Liver (tissue), 9 donors: ENCODE measurements around the gene MCF2L2. TPM values are rescaled to one million over a fixed set of nuclear protein-coding genes. Genes with fewer than 3 reads are reported as not detected.

ENCODE experiments used
- DNase-seq: peaks from one replicate; pipeline ENCODE4 v3.0.0-alpha.2; 2017; ENCODE audit warnings: low spot score
- H3K27ac ChIP-seq, 2 donors: one replicate each; pipeline ENCODE4 v1.7.0; 2013; ENCODE audit warnings: inconsistent platforms in 2 of 2, low read length in 2 of 2, control low read depth in 1 of 2, low read depth in 1 of 2, mild to moderate bottlenecking in 1 of 2
- H3K27me3 ChIP-seq, 4 donors: one replicate each; pipeline versions ENCODE4 v1.6.1 to v1.7.0; 2013; ENCODE audit warnings: low read length in 3 of 4, inconsistent platforms in 1 of 4, mild to moderate bottlenecking in 1 of 4, moderate library complexity in 1 of 4; ENCODE audit not compliant: control insufficient read depth in 4 of 4, insufficient read depth in 4 of 4
- H3K36me3 ChIP-seq, 4 donors: one replicate each; pipeline versions ENCODE4 v1.6.1 to v1.7.0; 2013; ENCODE audit warnings: low read length in 3 of 4, mild to moderate bottlenecking in 3 of 4, low read depth in 1 of 4, moderate library complexity in 1 of 4; ENCODE audit not compliant: control insufficient read depth in 4 of 4, insufficient read depth in 3 of 4
- H3K4me1 ChIP-seq, 4 donors: one replicate each; pipeline versions ENCODE4 v1.6.1 to v1.7.0; 2013; ENCODE audit warnings: low read length in 3 of 4, mild to moderate bottlenecking in 3 of 4, moderate library complexity in 1 of 4; ENCODE audit not compliant: control insufficient read depth in 4 of 4, insufficient read depth in 4 of 4
- H3K4me3 ChIP-seq, 3 donors: one replicate each; pipeline versions ENCODE4 v1.6.1 to v1.7.0; 2013; ENCODE audit warnings: low read length in 3 of 3, control low read depth in 1 of 3, low read depth in 1 of 3, mild to moderate bottlenecking in 1 of 3
- H3K9ac ChIP-seq, 2 donors: one replicate each; pipeline ENCODE4 v1.7.0; 2013; ENCODE audit warnings: low read length in 2 of 2, mild to moderate bottlenecking in 2 of 2, moderate library complexity in 2 of 2, control low read depth in 1 of 2, low read depth in 1 of 2
- H3K9me3 ChIP-seq, 4 donors: one replicate each; pipeline versions ENCODE4 v1.6.1 to v1.7.0; 2013; ENCODE audit warnings: low read length in 3 of 4; ENCODE audit not compliant: control insufficient read depth in 4 of 4
- ATF3 ChIP-seq: IDR thresholded peaks from 2 replicates; pipeline ENCODE4 v1.6.1; 2016; ENCODE audit warnings: antibody characterized with exemption
- CTCF ChIP-seq: fragments of 150-350 bp; IDR thresholded peaks from 2 replicates; pipeline ENCODE4 v1.5.1; 2017; ENCODE audit warnings: improper control_type of control experiment, low read depth, low read length; ENCODE audit not compliant: missing input control
- EGR1 ChIP-seq, 2 donors: IDR thresholded peaks; 2 replicates each; pipeline ENCODE4 v1.6.1; 2016 to 2018; ENCODE audit warnings: antibody characterized with exemption in 2 of 2, low read depth in 2 of 2
- FOXA1 ChIP-seq: IDR thresholded peaks from 2 replicates; pipeline ENCODE4 v1.6.1; 2016; ENCODE audit warnings: antibody characterized with exemption
- FOXA2 ChIP-seq: IDR thresholded peaks from 2 replicates; pipeline ENCODE4 v1.6.1; 2016; ENCODE audit warnings: antibody characterized with exemption
- GABPA ChIP-seq, 2 donors: IDR thresholded peaks in 1 of 2; conservative IDR thresholded peaks in 1 of 2; 2 replicates each; pipeline ENCODE4 v1.6.1; 2016; ENCODE audit warnings: antibody characterized with exemption in 2 of 2, mild to moderate bottlenecking in 1 of 2, moderate library complexity in 1 of 2
- HNF4A ChIP-seq, 2 donors: conservative IDR thresholded peaks; 2 replicates each; pipeline ENCODE4 v1.6.1; 2016; ENCODE audit warnings: antibody characterized with exemption in 2 of 2, mild to moderate bottlenecking in 2 of 2
- HNF4G ChIP-seq: IDR thresholded peaks from 2 replicates; pipeline ENCODE4 v1.6.1; 2016; ENCODE audit warnings: antibody characterized with exemption
- JUND ChIP-seq, 2 donors: IDR thresholded peaks; 2 replicates each; pipeline ENCODE4 v1.6.1; 2016; ENCODE audit warnings: antibody characterized with exemption in 2 of 2
- NR2F2 ChIP-seq: IDR thresholded peaks from 2 replicates; pipeline ENCODE4 v1.6.1; 2016; ENCODE audit warnings: antibody characterized with exemption
- RAD21 ChIP-seq, 2 donors: IDR thresholded peaks; 2 replicates each; pipeline ENCODE4 v1.6.1; 2016; ENCODE audit warnings: antibody characterized with exemption in 2 of 2, mild to moderate bottlenecking in 2 of 2
- RXRA ChIP-seq, 2 donors: IDR thresholded peaks; 2 replicates each; pipeline ENCODE4 v1.6.1; 2017 to 2018; ENCODE audit warnings: antibody characterized with exemption in 2 of 2, mild to moderate bottlenecking in 1 of 2
- SP1 ChIP-seq: IDR thresholded peaks from 2 replicates; pipeline ENCODE4 v1.6.1; 2018; ENCODE audit warnings: antibody characterized with exemption, mild to moderate bottlenecking
- TAF1 ChIP-seq: conservative IDR thresholded peaks from 2 replicates; pipeline ENCODE4 v1.6.1; 2016; ENCODE audit warnings: antibody characterized with exemption, mild to moderate bottlenecking
- YY1 ChIP-seq: IDR thresholded peaks from 2 replicates; pipeline ENCODE4 v1.6.1; 2016; ENCODE audit warnings: antibody characterized with exemption, mild to moderate bottlenecking
- WGBS: extraction: QIAGEN DNeasy Blood & Tissue Kit; methylation state at CpG from one replicate; pipeline ENCODE4 v1.1.7; 2013; 5-methylcytosine and 5-hydroxymethylcytosine counted together
- polyA plus RNA-seq, 2 donors: library from polyadenylated mRNA; stranded (reverse) in 1 of 2; unstranded in 1 of 2; fragments of 200-250 nt in 1 of 2; fragments of >200 nt in 1 of 2; fragmentation: Nextera tagmentation in 1 of 2; extraction: Ambion mirVana in 1 of 2; gene quantifications; one replicate each; pipeline versions ENCODE4 v1.2.1 to v1.2.3, GENCODE V29; 2013 to 2015
- total RNA-seq, 2 donors: library from RNA; depleted of rRNA; stranded (reverse); fragments of >200 nt; gene quantifications; one replicate each; pipeline ENCODE4 v1.2.3, GENCODE V29; 2014
- TF ChIP-seq, protein P1 (sequence below): IDR thresholded peaks from 2 replicates; pipeline ENCODE4 v1.6.1; 2016; ENCODE audit warnings: antibody characterized with exemption
- TF ChIP-seq, protein P2 (sequence below): IDR thresholded peaks from 2 replicates; pipeline ENCODE4 v1.6.1; 2016; ENCODE audit warnings: antibody characterized with exemption, mild to moderate bottlenecking
- donor health status: healthy.
- donor health status: healthy.
- donor health status: healthy.
- donor health status: healthy.
- donor health status: healthy.

Gene MCF2L2
- total and polyA plus RNA-seq, 4 donors, result 0.02 to 0.47 (median 0.17) TPM; not detected in 1

DNA sequence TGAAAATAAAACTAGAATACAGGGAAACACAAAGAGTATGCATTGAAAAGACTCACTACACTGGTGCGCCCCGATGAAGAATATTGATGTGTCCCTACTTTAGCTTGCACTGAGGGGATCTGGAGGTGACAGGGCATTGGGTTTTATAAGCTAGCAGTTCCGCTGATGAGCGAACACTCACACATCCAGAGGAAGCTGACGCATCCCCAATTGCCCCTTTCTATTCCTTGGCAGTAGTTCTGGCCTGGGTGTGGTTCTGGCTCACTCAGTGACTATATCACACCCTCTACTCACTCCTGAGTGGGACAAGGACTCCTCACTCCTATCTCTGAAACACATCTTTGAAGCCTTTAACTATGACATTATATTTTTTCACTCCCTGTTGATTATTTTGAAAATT is 104.3 kb downstream of the MCF2L2 start:
- no peak overlapping the region for H3K9ac ChIP-seq
- H3K27ac ChIP-seq, result no peak overlapping the region
- no peak overlapping the region for H3K4me3 ChIP-seq
- H3K27me3 ChIP-seq, result no peaks in the 10 kb centered on the region
- DNase-seq, result no peak
- TF ChIP-seq TAF1 (no peak), CTCF (no peak), RAD21 (IDR thresholded peaks at IDR 0.05) (no peak), YY1 (no peak), EGR1 (IDR thresholded peaks at IDR 0.05; ENCODE audit: low read depth in 2 of 2) (no peak)
- H3K4me1 ChIP-seq, result peaks cover 0 to 3% (median 0%) of the 10 kb centered on the region in 4 donors
- 94% methylated on average over 5 of the region's 5 CpGs for WGBS
- no peaks in the 10 kb centered on the region for H3K36me3 ChIP-seq
- H3K9me3 ChIP-seq, result no peaks in the 10 kb centered on the region

DNA sequence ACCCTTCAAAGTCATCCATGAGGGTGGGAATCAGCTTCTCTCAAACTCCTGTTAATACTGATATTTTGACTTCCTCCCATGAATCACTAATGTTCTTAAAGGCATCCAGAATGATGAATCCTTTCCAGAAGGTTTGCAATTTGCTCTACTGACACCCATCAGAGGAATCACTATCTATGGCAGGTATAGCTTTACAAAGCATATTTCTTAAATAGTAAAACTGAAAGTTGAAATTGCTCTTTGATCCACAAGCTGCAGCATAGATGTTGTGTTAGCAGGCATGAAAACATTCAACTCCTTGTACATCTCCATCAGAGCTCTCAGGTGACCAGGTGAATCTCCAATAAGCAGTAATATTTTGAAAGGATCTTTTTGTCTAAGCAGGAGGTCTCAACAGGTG is 109.0 kb downstream of the MCF2L2 start:
- H3K36me3 ChIP-seq, result no peaks in the 10 kb centered on the region
- no peak overlapping the region for H3K9ac ChIP-seq
- no peak for DNase-seq
- no peak overlapping the region for H3K27ac ChIP-seq
- no peaks in the 10 kb centered on the region for H3K4me1 ChIP-seq
- no peak overlapping the region for H3K4me3 ChIP-seq
- H3K9me3 ChIP-seq, result no peaks in the 10 kb centered on the region
- peaks cover 0 to 2% (median 0%) of the 10 kb centered on the region in 4 donors for H3K27me3 ChIP-seq
- TF ChIP-seq EGR1 (IDR thresholded peaks at IDR 0.05; ENCODE audit: low read depth in 2 of 2), result no peak
- no peak for TF ChIP-seq TAF1
- no peak for TF ChIP-seq HNF4A (conservative IDR thresholded peaks at IDR 0.05)
- TF ChIP-seq RXRA (IDR thresholded peaks at IDR 0.05), result no peak
- TF ChIP-seq NR2F2, result no peak
- no peak for TF ChIP-seq GABPA (IDR thresholded peaks at IDR 0.05 in 1 of 2, conservative IDR thresholded peaks at IDR 0.05 in 1 of 2)
- no peak for TF ChIP-seq YY1
- TF ChIP-seq ATF3, result no peak

DNA sequence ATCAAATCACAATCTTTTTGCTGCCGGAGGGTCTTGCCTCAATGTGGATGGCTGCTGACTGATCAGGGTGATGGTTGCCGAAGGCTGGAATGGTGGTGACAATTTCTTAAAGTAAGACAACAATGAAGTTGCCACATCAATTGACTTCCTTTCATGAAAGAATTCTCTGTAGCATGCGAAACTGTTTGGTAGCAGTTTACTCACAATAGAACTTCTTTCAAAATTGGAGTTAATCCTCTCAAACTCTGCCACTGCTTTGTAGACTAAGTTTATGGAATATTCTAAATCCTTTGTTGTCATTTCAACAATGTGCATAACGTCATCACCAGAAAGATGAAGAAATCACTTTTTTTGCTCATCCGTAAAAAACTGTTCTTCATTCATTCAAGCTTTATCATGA is 109.5 kb downstream of the MCF2L2 start:
- Histone ChIP-seq H3K27ac (no peak overlapping the region), H3K4me3 (no peak overlapping the region), H3K9ac (no peak overlapping the region), H3K9me3 (no peaks in the 10 kb centered on the region), H3K36me3 (no peaks in the 10 kb centered on the region), H3K27me3 (peaks cover 0 to 2% (median 0%) of the 10 kb centered on the region in 4 donors), H3K4me1 (no peaks in the 10 kb centered on the region)
- 88% methylated on average over 5 of the region's 5 CpGs for WGBS
- no peak for TF ChIP-seq YY1
- no peak for TF ChIP-seq EGR1 (IDR thresholded peaks at IDR 0.05; ENCODE audit: low read depth in 2 of 2)
- TF ChIP-seq RXRA (IDR thresholded peaks at IDR 0.05), result no peak
- TF ChIP-seq FOXA1, result no peak
- no peak for TF ChIP-seq HNF4G
- TF ChIP-seq, protein P1, sequence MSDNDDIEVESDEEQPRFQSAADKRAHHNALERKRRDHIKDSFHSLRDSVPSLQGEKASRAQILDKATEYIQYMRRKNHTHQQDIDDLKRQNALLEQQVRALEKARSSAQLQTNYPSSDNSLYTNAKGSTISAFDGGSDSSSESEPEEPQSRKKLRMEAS, result no peak
- TF ChIP-seq TAF1, result no peak
- no peak for TF ChIP-seq NR2F2
- no peak for TF ChIP-seq ATF3
- no peak for TF ChIP-seq FOXA2
- TF ChIP-seq SP1, result no peak
- no peak for TF ChIP-seq GABPA (IDR thresholded peaks at IDR 0.05 in 1 of 2, conservative IDR thresholded peaks at IDR 0.05 in 1 of 2)
- TF ChIP-seq RAD21 (IDR thresholded peaks at IDR 0.05), result no peak
- TF ChIP-seq, protein P2, sequence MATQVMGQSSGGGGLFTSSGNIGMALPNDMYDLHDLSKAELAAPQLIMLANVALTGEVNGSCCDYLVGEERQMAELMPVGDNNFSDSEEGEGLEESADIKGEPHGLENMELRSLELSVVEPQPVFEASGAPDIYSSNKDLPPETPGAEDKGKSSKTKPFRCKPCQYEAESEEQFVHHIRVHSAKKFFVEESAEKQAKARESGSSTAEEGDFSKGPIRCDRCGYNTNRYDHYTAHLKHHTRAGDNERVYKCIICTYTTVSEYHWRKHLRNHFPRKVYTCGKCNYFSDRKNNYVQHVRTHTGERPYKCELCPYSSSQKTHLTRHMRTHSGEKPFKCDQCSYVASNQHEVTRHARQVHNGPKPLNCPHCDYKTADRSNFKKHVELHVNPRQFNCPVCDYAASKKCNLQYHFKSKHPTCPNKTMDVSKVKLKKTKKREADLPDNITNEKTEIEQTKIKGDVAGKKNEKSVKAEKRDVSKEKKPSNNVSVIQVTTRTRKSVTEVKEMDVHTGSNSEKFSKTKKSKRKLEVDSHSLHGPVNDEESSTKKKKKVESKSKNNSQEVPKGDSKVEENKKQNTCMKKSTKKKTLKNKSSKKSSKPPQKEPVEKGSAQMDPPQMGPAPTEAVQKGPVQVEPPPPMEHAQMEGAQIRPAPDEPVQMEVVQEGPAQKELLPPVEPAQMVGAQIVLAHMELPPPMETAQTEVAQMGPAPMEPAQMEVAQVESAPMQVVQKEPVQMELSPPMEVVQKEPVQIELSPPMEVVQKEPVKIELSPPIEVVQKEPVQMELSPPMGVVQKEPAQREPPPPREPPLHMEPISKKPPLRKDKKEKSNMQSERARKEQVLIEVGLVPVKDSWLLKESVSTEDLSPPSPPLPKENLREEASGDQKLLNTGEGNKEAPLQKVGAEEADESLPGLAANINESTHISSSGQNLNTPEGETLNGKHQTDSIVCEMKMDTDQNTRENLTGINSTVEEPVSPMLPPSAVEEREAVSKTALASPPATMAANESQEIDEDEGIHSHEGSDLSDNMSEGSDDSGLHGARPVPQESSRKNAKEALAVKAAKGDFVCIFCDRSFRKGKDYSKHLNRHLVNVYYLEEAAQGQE, result no peak
- no peak for TF ChIP-seq JUND (IDR thresholded peaks at IDR 0.05)
- TF ChIP-seq HNF4A (conservative IDR thresholded peaks at IDR 0.05), result no peak
- DNase-seq, result no peak
